Neural cell (in vitro differentiated cells): Measurements from ENCODE around the gene SAT1. TPM values are rescaled to one million over a fixed set of nuclear protein-coding genes. Genes with fewer than 3 reads are reported as not detected.

Source experiments
- H2AFZ ChIP-seq: fragments of 200-600, 300-800 bp; sonication (generic), shearing (Covaris generic); 2 replicates; pipeline ENCODE4 v1.6.0; 2014; ENCODE audit warnings: low read depth, mild to moderate bottlenecking, antibody characterized with exemption, low read length, moderate library complexity
- H3F3A ChIP-seq: fragments of 200-600 bp; shearing (Covaris generic); 2 replicates; pipeline ENCODE4 v1.6.1; 2016; ENCODE audit warnings: mild to moderate bottlenecking, moderate library complexity, mixed read lengths, antibody characterized with exemption, low read length; ENCODE audit not compliant: insufficient read depth, poor library complexity, severe bottlenecking
- H3K27ac ChIP-seq: fragments of 200-600, 300-800 bp; sonication (generic), shearing (Covaris generic); 2 replicates; pipeline ENCODE4 v1.5.1; 2014; ENCODE audit warnings: mild to moderate bottlenecking, low read length, moderate library complexity
- H3K27me3 ChIP-seq: fragments of 300-800, 200-600 bp; sonication (generic), shearing (Covaris generic); 2 replicates; pipeline ENCODE4 v1.6.0; 2014; ENCODE audit warnings: mild to moderate bottlenecking, low read depth, low read length, moderate library complexity; ENCODE audit not compliant: insufficient read depth
- H3K36me3 ChIP-seq: fragments of 300-800, 200-600 bp; sonication (generic), shearing (Covaris generic); 2 replicates; pipeline ENCODE4 v1.5.1; 2014; ENCODE audit warnings: mild to moderate bottlenecking, antibody characterized with exemption, low read length, moderate library complexity; ENCODE audit not compliant: insufficient read depth
- H3K4me2 ChIP-seq: fragments of 300-800, 200-600 bp; sonication (generic), shearing (Covaris generic); 2 replicates; pipeline ENCODE4 v1.6.0; 2014; ENCODE audit warnings: mild to moderate bottlenecking, low read length
- H3K4me3 ChIP-seq: fragments of 300-800, 200-600 bp; sonication (generic), shearing (Covaris generic); 2 replicates; pipeline ENCODE4 v1.5.1; 2014; ENCODE audit warnings: mild to moderate bottlenecking, low read length, moderate library complexity
- H3K79me2 ChIP-seq: fragments of 200-600 bp; shearing (Covaris generic); replicated peaks from 2 replicates; pipeline ENCODE4 v1.6.0; 2014; ENCODE audit warnings: mild to moderate bottlenecking, low read length, moderate library complexity; ENCODE audit not compliant: insufficient read depth
- H3K9ac ChIP-seq: fragments of 300-800, 200-600 bp; sonication (generic), shearing (Covaris generic); 2 replicates; pipeline ENCODE4 v1.6.1; 2016; ENCODE audit warnings: mild to moderate bottlenecking, low read length, mixed read lengths
- H3K9me2 ChIP-seq: fragments of 200-600 bp; shearing (Covaris generic); 2 replicates; pipeline ENCODE4 v1.6.1; 2016; ENCODE audit warnings: mild to moderate bottlenecking, low read length, mixed read lengths; ENCODE audit not compliant: insufficient read depth
- H3K9me3 ChIP-seq: fragments of 200-600, 300-800 bp; sonication (generic), shearing (Covaris generic); 2 replicates; pipeline ENCODE4 v1.6.1; 2016; ENCODE audit warnings: mild to moderate bottlenecking, mixed run types, low read length, moderate library complexity, mixed read lengths
- H4K20me1 ChIP-seq: fragments of 200-600 bp; shearing (Covaris generic); 2 replicates; pipeline ENCODE4 v1.6.1; 2016; ENCODE audit warnings: mild to moderate bottlenecking, mixed run types; ENCODE audit not compliant: insufficient read depth
- EP300 ChIP-seq: fragments of 450-650 bp; conservative IDR thresholded peaks from 2 replicates; pipeline ENCODE4 v1.6.1; 2014; ENCODE audit warnings: antibody characterized with exemption, mild to moderate bottlenecking, moderate library complexity; ENCODE audit not compliant: poor library complexity, severe bottlenecking
- EZH2 ChIP-seq: fragments of 200-600, 300-800 bp; shearing (Covaris generic), sonication (generic); IDR thresholded peaks from 2 replicates; pipeline ENCODE4 v1.6.1; 2014; ENCODE audit warnings: antibody characterized with exemption, low read length, borderline replicate concordance, mild to moderate bottlenecking; ENCODE audit not compliant: insufficient read depth, poor library complexity, severe bottlenecking
- MXI1 ChIP-seq: fragments of 450-650 bp; conservative IDR thresholded peaks from 2 replicates; pipeline ENCODE4 v1.6.1; 2014; ENCODE audit warnings: antibody characterized with exemption, mild to moderate bottlenecking; ENCODE audit not compliant: poor library complexity, severe bottlenecking
- POLR2AphosphoS5 ChIP-seq: IDR thresholded peaks from 2 replicates; pipeline ENCODE4 v1.6.1; 2012
- RAD21 ChIP-seq: fragments of 450-650 bp; conservative IDR thresholded peaks from 2 replicates; pipeline ENCODE4 v1.6.1; 2014; ENCODE audit warnings: antibody characterized with exemption, mild to moderate bottlenecking, moderate library complexity
- SMC3 ChIP-seq: fragments of 450-650 bp; conservative IDR thresholded peaks from 2 replicates; pipeline ENCODE4 v1.6.1; 2014; ENCODE audit warnings: antibody characterized with exemption, mild to moderate bottlenecking, moderate library complexity; ENCODE audit not compliant: poor library complexity
- TAF1 ChIP-seq: IDR thresholded peaks from 2 replicates; pipeline ENCODE4 v1.6.1; 2012; ENCODE audit warnings: low read depth
- polyA plus RNA-seq: library from polyadenylated mRNA; depleted of rRNA; stranded (reverse); fragments of >200 nt; gene quantifications from 2 replicates; pipeline ENCODE4 v1.2.3, GENCODE V29; 2014
- TF ChIP-seq, protein P1 (sequence below): fragments of 450-650 bp; IDR thresholded peaks from 2 replicates; pipeline ENCODE4 v1.5.1; 2014; ENCODE audit warnings: antibody characterized with exemption, mild to moderate bottlenecking, moderate library complexity; ENCODE audit not compliant: poor library complexity, severe bottlenecking
- TF ChIP-seq, protein P2 (sequence below): IDR thresholded peaks from 2 replicates; pipeline ENCODE4 v1.6.1; 2012; ENCODE audit warnings: borderline replicate concordance

The SAT1 gene
- polyA plus RNA-seq, 1 donor from 2014 or later, result 95.2 TPM

DNA sequence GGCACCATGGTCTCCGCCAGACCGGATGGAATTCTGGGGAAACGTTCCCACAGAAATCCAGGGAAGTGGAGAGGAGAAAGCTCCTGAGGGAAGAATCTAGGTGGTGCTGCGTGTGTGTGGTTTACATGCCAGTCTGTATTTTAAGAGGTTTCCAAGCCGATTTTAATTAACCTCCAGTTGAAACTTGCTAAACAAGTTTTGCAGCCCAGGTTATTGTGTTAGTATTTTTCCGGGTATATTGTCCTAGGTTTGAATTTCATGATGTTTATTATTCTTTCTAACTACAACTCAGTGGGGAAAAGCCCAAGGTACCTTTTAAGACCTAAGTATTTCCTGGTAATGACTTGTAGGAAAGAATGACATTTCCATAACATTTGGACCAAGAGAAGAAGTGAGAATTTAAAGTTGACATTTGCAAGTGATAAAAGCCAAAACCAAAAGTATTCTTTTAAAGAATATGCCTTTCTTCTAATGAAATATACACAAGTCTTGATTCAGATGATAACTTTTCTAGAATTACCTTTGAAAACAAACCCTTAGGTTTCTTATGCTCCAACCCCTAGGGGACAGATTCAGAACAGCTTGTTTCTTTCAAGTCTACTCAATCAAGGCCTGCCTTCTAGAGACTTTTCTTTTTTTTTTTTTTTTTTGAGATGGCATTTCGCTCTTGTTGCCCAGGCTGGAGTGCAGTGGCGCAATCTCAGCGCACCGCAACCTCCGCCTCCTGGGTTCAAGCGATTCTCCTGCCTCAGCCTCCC lies 14.6 kb downstream of the SAT1 start:
- Histone ChIP-seq H3K4me3 (no peak overlapping the region), H3K27me3 (no peaks in the 10 kb centered on the region), H3K27ac (no peak overlapping the region), H3K4me2 (no peak overlapping the region), H3K36me3 (no peaks in the 10 kb centered on the region), H3K79me2 (no peaks in the 10 kb centered on the region), H3K9ac (no peak overlapping the region), H3F3A (no peaks in the 10 kb centered on the region), H3K9me3 (no peaks in the 10 kb centered on the region), H3K9me2 (no peaks in the 10 kb centered on the region), H2AFZ (no peak overlapping the region), H4K20me1 (no peaks in the 10 kb centered on the region)
- no peak for TF ChIP-seq MXI1
- no peak for TF ChIP-seq EP300
- no peak for TF ChIP-seq TAF1

DNA sequence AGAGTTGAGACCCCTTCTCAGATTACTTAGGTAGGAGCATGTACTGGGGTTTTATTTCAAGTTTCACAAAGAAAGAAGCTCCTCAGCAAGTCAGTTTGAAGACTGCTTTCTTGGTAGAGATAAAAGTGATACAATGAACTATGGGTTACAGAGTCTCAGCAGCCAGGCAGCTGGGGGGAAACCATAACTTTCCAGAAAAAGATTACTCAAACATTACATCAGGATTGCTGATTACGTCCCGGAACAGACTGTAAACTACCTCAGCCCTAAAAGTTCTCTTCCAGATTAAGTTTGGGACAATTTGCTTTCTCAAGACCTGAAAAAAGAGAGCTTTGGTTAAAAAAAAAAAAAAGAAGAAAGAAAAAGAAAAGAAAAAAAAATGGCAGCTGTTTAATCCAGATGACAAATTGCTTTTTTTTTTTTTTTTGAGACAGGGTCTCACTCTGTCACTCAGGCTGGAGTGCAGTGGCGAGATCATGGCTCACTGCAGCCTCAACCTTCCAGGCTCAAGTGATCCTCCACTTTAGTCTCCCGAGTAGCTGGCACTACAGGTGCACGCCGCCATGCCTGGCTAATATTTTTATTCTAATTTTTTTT lies 16.6 kb downstream of the SAT1 start:
- Histone ChIP-seq H3F3A (no peaks in the 10 kb centered on the region), H3K27ac (no peak overlapping the region), H4K20me1 (no peaks in the 10 kb centered on the region), H3K36me3 (no peaks in the 10 kb centered on the region), H2AFZ (no peak overlapping the region), H3K9me3 (no peaks in the 10 kb centered on the region), H3K4me3 (no peak overlapping the region), H3K9ac (no peak overlapping the region), H3K9me2 (no peaks in the 10 kb centered on the region), H3K79me2 (no peaks in the 10 kb centered on the region), H3K27me3 (no peaks in the 10 kb centered on the region), H3K4me2 (no peak overlapping the region)
- TF ChIP-seq EZH2, result no peak
- TF ChIP-seq, protein P1, sequence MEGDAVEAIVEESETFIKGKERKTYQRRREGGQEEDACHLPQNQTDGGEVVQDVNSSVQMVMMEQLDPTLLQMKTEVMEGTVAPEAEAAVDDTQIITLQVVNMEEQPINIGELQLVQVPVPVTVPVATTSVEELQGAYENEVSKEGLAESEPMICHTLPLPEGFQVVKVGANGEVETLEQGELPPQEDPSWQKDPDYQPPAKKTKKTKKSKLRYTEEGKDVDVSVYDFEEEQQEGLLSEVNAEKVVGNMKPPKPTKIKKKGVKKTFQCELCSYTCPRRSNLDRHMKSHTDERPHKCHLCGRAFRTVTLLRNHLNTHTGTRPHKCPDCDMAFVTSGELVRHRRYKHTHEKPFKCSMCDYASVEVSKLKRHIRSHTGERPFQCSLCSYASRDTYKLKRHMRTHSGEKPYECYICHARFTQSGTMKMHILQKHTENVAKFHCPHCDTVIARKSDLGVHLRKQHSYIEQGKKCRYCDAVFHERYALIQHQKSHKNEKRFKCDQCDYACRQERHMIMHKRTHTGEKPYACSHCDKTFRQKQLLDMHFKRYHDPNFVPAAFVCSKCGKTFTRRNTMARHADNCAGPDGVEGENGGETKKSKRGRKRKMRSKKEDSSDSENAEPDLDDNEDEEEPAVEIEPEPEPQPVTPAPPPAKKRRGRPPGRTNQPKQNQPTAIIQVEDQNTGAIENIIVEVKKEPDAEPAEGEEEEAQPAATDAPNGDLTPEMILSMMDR, result no peak
- TF ChIP-seq SMC3, result no peak
- TF ChIP-seq EP300, result no peak
- TF ChIP-seq, protein P2, sequence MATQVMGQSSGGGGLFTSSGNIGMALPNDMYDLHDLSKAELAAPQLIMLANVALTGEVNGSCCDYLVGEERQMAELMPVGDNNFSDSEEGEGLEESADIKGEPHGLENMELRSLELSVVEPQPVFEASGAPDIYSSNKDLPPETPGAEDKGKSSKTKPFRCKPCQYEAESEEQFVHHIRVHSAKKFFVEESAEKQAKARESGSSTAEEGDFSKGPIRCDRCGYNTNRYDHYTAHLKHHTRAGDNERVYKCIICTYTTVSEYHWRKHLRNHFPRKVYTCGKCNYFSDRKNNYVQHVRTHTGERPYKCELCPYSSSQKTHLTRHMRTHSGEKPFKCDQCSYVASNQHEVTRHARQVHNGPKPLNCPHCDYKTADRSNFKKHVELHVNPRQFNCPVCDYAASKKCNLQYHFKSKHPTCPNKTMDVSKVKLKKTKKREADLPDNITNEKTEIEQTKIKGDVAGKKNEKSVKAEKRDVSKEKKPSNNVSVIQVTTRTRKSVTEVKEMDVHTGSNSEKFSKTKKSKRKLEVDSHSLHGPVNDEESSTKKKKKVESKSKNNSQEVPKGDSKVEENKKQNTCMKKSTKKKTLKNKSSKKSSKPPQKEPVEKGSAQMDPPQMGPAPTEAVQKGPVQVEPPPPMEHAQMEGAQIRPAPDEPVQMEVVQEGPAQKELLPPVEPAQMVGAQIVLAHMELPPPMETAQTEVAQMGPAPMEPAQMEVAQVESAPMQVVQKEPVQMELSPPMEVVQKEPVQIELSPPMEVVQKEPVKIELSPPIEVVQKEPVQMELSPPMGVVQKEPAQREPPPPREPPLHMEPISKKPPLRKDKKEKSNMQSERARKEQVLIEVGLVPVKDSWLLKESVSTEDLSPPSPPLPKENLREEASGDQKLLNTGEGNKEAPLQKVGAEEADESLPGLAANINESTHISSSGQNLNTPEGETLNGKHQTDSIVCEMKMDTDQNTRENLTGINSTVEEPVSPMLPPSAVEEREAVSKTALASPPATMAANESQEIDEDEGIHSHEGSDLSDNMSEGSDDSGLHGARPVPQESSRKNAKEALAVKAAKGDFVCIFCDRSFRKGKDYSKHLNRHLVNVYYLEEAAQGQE, result no peak
- TF ChIP-seq RAD21, result no peak
- no peak for TF ChIP-seq TAF1
- TF ChIP-seq MXI1, result no peak
- TF ChIP-seq POLR2AphosphoS5, result no peak
